ENCODE results near the gene HERC6.
"Not testable (repeated sequence)": the region's sequence is repeated elsewhere in the genome, so short reads cannot be mapped to it uniquely, and the experiment has no call there.

HERC6 gene

DNA sequence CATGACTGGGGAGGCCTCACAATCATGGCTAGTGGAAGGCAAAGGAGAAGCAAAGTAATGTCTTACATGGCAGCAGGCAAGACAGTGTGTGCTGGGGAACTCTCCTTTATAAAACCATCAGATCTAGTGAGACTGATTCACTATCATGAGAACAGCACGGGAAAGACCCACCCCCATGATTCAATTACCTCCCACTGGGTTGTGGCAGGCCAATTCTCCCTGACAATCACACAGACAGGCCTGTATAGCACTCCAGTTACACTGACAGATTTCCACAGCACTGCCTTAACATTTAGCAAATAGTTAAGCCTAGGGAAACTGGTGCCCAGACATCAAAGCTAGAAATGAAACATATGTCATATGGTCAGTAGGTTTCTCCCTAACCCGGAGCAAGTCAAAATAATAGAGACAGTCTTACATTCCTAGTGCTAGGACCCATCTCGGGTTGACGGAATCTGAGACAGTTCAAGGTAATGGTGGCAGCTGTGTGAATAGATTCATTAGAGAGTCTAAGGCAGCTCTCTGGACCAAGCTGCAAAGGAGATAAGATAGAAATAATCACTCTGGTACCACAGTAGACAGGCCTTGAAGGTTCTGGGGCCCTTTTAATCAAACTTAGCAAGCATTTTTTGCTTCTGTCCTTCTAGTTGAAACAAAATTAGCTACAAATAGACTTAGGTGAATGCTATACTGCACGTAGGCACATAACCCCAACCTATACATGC lies 68.9 kb downstream of the HERC6 start:
- DNase-seq (ENCODE audit: low read depth), result no peak

DNA sequence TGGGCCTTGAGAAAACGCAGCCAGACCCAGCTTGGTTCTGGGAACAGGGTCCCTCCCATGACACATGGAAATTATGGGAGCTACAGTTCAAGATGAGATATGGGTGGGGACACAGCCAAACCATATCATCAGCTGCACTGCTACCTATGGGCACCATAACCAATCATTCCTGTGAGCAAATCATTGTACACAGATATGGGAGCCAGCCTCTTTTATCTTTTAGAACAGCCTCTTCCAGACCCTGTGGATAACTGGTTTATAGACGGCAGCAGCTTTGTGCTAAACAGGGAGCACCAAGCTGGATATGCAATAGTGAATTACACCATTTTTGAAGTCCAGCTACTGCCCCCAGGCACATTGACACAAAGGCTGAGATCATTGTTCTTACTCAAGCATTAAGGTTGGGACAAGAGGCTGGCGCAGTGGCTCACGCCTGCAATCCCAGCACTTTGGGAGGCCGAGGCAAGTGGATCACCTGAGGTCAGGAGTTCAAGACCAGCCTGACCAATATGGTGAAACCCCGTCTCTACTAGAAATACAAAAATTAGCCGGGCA lies 69.6 kb downstream of the HERC6 start:
- not testable (repeated sequence) for DNase-seq (ENCODE audit: low read depth)

DNA sequence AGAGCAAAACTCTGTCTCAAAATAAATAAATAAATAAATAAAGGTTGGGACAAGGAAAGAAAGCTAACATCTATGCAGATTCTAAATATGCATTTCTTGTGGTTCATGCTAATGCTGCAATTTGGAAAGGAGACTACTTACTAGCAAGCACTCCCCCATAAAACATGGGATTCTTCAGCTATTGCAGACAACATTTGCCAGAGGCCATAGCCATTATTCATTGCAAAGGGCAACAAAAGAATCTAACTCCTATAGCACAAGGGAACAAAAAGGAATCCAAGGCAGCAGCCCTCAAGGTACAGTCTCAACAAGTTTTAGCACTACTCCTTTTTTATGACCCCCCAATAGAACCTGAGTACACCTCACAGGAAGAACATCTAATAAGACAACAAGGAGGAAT lies 70.2 kb downstream of the HERC6 start:
- DNase-seq (ENCODE audit: low read depth), result no peak

- DNase-seq (ENCODE audit: low read depth), result no peak
Measured at GRCh38 chr4:88449290-88449689, 70.6 kb downstream of the HERC6 start.

DNA sequence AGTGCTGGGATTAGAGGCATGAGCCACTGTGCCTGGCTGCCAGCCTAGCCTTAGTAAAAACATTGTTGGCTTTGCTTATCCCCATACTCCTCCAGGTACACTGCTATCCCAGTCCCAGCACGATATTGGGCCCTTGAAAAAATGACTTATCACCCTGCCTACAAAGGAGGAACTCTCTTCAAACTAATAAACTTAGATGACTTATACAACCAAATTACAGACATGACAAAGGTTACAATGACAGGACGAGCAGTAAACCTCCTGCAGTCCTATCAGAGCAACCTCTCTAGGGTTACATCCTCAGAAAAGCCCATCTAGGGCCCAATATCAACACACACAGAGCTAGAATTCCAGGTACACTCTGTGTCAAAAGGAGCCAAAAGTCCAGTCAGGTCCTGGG lies 72.6 kb downstream of the HERC6 start:
- no peak for DNase-seq (ENCODE audit: low read depth)

DNA sequence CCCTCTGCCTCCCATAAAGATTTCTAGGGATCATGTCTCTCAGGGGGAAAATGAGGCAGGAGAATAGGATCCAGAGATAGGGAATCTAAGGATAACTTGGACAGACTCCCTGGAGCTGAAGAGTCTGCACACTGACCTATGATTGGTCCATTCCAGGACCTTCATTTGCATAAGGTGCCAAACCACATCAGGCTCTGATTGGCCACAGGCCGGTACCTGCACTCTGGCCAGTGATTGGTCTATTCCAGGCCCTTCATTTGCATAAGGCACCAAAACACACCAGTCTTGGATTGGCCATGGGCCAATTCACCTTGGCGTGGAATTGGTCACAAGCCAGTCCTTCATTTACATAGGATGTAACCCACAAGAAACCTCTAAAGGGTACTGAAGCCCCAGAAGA lies 74.3 kb downstream of the HERC6 start:
- no peak for DNase-seq (ENCODE audit: low read depth)

- DNase-seq (ENCODE audit: low read depth), result peak; percentile 44
Measured at GRCh38 chr4:88456670-88457306, 78.1 kb downstream of the HERC6 start, which contains the start of gene HERC5. TSS of gene HERC5 (plus strand) at chr4:88457119. CDS start at chr4:88457270, 151 bp downstream.

DNA sequence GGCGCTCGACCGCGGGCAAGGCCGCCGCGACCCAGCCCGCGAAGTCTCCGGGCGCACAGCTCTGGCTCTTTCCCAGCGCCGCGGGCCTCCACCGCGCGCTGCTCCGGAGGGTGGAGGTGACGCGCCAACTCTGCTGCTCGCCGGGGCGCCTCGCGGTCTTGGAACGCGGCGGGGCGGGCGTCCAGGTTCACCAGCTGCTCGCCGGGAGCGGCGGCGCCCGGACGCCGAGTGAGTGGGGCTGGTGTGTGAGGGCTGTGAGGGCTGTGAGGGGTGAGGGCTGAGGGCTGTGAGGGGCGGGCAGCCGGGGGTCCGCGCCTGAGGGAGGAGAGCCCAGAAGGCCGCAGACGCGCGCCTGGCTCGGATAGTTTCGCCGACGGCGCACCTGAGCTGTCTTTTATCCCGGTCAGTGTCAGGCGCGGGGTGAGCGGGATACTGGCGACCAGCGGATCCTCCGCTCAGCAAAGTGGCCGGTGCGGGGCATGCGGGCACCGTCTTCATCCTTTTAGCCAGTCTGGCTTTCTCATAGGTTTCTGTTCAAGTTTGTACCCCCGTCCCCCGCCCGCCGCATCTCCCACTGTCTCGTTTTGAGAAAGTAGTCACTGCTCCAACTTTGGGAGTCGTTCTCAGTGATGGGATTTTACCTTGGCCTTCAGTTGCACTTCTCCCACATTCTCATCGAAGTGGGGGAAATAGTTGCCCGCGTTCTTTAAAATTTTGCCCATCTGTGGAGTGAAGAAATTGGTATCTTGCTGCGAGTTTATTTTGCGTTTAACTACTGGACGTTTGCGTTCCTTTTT lies 78.9 kb downstream of the HERC6 start:
- DNase-seq (ENCODE audit: low read depth), result no peak

DNA sequence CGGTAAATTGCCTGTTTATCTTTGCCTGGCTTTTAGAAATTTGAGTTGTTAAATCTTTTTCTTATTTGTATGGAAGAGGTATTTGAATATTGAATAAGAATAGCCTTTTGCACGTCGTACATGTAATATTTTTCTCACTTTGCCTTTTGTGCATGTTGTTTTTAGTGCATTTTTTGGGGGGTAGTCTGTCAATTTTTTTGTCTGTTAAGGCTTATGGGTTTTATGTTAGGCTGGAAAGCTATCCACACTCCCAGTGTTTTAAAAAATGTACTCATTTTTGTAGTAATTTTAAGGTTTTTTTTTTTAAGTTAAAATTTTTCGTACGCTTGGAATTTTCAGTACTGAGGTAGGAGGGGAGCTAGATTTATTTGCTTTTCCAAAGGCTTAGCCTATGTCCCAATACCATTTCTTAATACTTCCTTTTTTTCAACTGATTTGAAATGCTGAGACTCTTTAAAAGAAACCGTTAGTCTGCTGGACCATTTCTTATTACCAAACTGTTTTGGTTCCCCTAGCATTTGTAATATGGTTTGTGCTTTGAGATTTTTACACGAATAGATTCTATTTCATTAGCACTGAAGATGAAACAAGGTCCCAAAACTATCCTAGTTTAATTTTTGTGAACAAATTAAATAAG lies 79.6 kb downstream of the HERC6 start:
- DNase-seq (ENCODE audit: low read depth), result no peak

GRCh38 chr4:88465653-88466192 lies 87.1 kb downstream of the HERC6 start:
- no peak for DNase-seq (ENCODE audit: low read depth)

GRCh38 chr4:88467392-88467791 lies 88.7 kb downstream of the HERC6 start:
- no peak for DNase-seq (ENCODE audit: low read depth)

- DNase-seq (ENCODE audit: low read depth), result no peak
Measured at GRCh38 chr4:88477229-88477860, 98.7 kb downstream of the HERC6 start.

DNA sequence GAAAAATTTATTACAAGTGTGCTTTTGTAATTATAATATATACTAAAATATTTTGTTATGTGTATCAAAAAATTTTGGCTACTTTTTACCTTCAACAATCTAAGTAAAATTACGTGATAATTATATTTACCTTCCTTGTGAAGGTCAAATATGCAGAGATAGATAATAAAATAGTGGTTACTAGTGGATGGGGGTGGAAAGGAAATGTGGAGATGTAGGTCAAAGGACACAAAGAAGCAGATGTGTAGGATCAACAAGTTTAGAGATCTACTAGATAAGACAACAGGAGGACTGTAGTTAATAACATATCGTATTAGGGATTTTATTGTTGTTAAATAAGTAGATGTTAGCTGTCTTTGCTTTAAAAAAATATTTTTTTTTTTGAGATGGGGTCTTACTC lies 99.6 kb downstream of the HERC6 start:
- no peak for DNase-seq (ENCODE audit: low read depth)

DNA sequence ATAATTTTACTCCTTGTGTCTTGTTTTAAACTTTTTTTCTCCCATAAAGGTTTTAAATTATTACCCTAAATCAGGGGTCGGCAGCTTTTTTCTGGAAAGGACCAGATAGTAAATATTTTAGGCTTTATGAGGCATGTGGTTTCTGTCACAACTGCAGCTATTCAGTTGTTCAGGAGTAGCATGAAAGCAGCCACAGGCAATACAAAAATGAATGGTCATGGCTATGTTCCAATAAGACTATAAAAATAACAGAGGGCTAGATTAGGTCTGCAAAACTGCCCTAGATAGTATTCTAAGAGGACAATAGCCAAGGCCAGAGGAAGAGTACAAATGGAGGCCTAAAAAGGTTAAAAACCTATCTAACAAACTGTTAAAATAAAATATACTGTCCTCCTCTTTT lies 102.9 kb downstream of the HERC6 start:
- no peak for DNase-seq (ENCODE audit: low read depth)

DNA sequence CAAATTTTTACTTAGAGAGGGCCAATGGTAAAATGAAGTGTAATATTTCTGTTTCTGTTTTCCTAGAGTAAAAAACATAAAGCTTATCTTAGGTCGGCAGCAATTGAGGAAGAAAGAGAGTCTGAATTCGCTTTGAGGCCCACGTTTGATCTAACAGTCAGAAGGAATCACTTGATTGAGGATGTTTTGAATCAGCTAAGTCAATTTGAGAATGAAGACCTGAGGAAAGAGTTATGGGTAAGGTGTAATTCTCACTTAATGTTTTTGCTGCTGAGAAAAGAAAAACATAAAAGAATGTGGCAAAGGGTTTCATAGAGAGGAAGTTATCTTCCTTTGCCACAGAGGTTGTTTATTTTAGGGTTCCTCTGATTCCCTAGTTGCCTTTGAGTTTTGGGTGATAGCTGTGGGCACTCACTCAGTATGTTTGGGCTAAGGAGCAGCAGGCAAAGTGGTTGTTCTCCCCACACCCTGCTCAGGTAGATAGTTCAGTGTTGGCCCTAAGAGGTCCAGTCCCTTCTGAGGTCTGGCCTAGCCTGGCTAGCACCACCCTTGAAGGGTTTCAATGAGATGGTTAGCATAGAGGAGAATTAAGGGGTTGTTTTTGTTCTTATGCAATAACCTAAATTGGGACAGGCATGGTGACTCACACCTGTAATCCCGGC lies 110.6 kb downstream of the HERC6 start:
- no peak for DNase-seq (ENCODE audit: low read depth)
